GM18873 (cell line): Measurements from ENCODE around the gene CBFA2T2.
"Not testable (repeated sequence)": the region's sequence is repeated elsewhere in the genome, so short reads cannot be mapped to it uniquely, and the experiment has no call there.

Experiments
- ATAC-seq: cut with Tn5 transposase; IDR thresholded peaks from one replicate; pipeline ENCODE4 v1.9.1; 2021; ENCODE audit warnings: mild to moderate bottlenecking, moderate library complexity, moderate number of reproducible peaks; ENCODE audit not compliant: unreplicated experiment, low FRiP score

The CBFA2T2 gene

DNA sequence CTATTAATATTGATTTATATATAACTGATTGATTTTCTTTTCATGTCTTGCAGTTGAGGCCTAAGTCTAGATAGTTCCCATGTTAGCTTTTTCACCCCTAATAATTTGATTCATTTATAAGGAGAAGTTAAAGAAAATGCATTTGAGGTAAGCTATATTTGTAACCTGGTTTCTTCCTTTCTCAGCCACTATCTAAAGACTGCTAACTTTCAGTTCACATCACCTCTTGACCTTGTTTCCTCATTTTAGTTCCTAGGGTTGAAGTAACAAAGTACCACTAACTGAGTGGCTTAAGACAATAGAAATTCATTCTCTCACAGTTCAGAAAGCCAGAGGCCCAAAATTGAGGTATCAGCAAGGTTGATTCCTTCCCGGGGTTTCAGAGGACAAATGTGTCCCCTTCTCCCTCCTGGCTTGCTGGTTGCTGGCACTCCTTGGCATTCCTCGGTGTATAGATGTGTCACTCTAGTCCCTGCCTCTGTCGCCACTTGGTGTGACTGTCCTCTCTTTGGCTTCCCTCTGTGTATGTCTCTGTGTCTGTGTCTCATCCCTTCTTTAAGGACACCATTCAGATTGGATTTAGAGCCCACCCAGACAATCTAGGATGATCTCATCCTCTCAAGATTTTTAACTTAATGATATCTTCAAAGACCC lies 116.3 kb downstream of the CBFA2T2 start:
- no peak for ATAC-seq

DNA sequence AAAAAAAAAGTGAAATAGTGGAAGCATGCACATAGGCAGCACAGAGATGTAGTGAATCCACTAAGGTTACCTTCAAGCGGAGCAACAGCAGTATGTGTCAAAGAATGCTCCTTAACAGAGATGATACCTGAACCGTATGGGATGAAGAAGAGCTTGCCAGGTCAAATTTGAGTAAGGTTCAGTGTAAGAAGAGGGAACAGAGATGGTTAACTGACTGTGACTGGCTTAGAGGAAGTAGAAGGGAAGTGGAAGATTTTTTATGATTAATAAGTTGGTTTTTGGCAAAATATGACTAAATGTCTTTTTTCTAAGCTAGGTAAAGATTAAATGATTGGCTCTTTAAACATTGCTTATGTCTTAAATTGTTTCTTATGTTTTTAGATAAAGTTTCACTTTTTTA lies 119.6 kb downstream of the CBFA2T2 start:
- no peak for ATAC-seq

DNA sequence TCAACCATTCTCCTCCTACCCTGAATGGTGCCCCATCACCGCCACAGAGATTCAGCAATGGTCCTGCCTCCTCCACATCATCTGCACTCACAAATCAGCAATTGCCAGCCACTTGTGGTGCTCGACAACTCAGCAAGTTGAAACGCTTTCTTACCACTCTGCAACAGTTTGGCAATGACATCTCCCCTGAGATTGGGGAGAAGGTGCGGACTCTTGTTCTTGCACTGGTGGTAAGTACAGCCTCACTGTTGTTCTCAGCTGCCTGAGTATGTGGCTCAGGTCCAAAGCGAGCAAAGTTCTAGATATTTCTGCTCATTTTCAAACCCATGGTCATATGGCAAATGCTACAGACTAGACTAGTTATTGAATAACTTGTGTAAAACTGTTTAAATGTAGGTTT lies 121.2 kb downstream of the CBFA2T2 start:
- no peak for ATAC-seq

DNA sequence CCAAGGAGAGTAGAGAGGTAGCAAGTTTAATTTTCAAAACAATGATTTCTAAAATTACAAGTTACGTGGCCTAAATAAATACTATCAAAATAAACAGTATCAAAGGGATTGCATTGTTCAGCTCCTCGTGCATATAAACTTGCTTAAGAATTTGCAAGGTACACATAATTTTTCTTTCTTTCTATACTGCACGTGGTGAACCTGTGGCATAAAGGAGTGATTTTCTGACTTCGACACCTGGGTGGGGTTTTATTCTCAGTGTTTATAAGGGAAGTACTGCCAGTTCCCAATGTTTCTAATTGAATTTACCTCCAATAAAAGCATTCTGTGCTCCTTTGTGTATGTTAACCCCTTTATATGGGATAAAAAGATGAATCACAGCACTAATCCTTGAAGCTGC lies 122.1 kb downstream of the CBFA2T2 start:
- no peak for ATAC-seq

DNA sequence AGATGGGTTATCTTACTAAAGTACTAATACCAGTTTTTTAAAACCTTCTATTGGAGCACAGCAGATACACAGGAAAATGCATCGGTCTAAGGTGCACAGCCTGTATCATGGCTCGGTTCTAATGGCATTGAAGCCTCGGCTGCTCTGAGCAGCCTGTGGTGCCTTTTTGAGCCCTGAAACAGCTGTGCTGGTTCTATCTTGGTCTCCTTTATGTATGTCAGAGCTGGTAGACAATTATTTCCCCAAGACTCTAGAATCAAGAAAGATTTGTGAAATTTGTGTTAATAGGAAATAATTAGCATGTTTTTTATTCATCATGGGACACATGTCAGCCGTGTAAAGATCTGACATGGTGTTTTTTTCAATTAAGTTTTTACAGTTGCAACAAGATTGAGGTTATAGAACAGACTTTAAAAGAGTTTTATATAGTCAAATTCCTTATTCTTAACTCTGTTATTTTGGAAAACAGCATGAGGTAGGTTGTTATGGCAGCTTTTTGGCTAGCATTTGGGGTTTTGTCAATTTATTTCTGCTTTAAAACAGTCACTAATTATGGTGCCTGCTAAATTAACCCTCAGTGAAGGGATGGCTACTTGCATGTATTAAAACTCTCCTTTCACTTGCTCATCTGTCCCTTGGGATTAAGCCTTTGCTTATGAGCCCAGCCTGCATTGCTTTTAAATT lies 132.0 kb downstream of the CBFA2T2 start:
- ATAC-seq = no peak

DNA sequence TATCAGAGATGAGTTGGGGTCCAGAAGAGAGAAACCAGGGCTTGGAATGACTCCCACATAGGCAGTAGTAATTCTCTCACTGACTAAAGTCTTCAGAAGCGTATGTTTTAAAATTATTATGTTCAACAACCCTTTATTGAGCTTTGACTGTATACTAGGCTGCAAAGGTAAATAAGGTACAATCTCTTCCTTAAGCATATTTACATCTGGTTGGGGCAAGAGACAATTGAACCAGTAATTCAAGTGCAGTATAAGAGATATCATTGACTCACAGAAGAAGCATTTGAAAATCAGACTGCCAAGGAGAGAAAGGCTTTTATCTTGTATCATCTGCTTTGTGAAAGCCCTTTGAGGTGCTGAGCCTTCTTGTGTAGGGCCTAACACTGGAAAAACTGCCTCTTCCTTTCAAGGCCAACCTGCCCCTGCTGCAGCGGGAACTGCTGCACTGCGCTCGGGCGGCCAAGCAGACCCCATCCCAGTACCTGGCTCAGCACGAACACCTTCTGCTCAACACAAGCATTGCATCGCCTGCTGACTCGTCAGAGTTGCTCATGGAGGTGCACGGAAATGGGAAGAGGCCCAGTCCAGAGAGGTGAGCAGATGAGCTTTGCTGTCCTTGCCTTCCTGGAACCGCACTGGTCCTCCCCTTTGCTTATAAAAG lies 132.9 kb downstream of the CBFA2T2 start:
- ATAC-seq = no peak

DNA sequence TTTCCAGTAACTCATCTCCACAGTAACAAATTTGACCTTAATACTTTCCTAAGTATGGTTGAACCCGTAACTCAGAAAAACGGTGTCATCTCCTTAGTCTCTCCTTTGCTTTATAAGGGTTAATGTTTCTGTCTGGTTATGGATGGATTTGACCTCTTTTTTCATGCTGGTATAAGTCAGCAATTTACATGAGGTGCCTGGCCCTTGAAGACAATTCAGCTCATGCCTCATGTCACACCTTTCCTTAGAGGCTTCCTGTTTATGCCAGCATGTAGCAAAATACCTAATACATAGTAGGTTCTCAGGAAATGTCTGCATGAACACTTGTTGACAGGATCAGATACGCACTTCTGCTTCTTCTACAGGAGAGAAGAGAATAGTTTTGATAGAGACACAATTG lies 134.5 kb downstream of the CBFA2T2 start:
- ATAC-seq = no peak

DNA sequence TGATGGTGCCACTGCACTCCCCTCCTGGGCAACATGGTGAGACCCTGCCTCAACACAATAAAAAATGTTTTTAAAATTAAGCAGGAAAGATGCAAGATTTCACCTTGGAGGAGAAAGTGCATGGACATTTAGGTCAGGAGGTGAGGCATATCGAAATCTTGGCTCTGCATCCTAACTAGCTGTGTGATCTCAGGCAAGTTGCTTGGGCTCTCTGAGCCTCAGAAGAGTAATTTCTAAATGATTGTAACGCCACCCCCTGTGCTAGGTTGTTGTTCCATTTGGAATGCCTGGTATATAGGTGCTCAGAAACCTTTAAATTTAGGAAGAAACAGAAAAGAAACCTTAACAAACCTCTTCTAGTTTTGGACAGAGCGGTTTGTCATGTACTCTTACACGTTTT lies 136.3 kb downstream of the CBFA2T2 start:
- no peak for ATAC-seq

DNA sequence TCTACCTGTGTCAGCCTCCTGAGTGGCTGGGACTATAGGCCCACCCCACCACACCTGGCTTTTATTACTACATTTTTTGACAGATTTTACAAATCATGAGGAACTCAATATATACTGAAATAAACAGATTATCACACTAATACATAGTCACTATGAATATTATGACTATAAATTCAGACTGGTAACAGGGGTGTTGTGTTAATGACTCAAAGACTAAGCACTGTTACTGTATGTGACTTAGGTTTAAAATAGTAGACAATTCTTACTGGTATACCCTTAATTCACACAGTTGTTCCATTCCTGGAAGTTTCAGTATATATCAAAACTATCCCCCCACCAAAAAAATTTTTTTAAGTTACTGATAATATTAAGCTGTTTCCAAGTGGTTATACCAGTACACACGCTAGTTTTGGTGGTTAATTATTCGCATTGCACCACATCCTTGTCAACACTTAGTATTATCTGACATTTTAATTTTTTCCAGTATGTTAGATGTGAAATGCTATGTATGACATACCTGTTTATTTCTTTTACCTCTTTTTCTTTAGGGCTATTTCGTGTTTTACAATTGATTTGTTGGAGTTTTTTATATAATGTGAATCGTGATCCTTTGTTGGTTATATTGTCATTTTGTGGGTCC lies 137.8 kb downstream of the CBFA2T2 start:
- no peak for ATAC-seq

DNA sequence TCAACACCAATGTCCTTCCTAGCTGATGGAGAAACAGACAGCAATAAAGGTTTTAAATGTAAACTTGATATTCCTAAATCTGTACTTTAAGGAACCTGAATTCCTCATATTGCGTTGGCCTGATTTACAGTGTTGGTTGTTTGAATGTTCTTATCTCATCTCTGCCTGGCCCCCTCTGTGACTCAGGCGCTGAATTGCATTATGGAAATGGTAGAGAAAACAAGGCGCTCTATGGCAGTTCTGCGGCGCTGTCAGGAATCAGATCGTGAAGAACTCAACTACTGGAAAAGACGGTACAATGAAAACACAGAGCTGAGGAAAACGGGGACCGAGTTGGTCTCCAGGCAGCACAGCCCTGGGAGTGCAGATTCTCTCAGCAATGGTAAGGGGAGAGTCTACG lies 139.6 kb downstream of the CBFA2T2 start:
- no peak for ATAC-seq

DNA sequence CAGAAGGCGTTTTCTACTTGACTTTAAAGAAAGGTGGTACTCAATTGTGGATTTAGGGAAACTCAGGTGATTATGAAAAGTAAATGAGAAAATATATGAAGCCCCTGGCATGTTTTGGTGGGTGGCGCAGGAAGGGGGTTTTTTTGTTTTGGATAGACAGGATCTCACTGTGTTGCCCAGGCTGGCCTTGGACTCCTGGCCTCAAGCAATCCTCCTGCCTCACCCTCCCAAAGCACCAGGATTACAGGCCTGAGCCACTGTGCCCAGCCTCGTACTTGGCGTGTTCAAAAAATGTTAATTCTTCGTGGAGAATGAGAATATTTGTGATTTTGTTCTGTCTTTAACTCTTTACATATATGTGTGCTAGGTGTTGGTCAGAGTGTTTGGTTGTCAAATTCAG lies 140.1 kb downstream of the CBFA2T2 start:
- no peak for ATAC-seq

DNA sequence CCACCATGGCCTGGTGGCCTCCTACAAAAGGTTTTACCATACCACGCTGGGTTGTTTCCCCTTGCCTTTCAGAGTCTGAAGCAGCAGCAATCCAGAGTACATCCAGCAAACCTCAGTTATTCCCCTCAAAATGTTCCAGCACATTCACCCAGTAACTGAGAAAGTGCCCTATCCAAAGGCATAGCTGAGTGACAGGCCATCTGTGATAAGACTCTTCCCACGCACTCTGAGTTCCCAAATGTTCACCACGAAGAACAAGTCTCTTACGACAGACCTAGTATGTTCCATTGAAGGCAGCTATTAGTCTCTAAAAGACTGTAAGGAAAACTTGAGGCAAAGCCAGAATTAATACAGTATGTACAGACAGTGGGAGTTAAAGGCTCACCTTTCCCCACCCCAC lies 140.6 kb downstream of the CBFA2T2 start:
- ATAC-seq = no peak

DNA sequence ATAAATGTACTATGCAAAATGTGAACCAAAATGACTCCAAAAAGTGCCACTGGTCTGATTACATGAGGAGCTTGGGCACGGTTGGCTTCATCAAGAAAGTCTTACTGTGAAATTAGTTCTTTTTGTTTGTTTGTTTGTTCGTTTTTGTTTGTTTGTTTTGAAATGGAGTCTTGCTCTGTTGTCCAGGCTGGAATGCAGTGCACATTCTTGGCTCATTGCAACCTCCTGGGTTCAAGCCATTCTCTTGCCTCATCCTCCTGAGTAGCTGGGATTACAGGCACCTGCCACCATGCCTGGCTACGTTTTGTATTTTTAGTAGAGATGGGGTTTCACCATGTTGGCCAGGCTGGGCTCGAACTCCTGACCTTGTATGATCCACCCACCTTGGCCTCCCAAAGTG lies 142.0 kb downstream of the CBFA2T2 start:
- not testable (repeated sequence) for ATAC-seq

DNA sequence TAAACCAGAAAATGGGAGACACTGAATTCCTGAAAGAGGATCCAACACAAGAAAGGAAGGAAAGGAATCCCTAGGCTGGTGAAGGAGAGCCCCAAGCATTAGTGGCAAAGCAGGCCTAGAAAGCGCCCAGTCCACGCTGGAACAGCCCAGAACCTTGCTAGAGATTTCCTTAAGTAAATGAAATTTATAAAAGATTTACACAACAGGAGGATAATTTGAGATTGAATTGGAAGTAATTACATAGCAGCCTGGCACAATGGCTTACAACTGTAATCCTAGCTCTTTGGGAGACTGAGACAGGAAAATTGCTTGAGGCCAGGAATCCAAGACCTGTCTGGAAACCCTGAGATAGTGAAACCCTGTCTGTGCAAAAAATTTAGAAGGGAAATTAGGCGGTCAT lies 145.4 kb downstream of the CBFA2T2 start:
- no peak for ATAC-seq

DNA sequence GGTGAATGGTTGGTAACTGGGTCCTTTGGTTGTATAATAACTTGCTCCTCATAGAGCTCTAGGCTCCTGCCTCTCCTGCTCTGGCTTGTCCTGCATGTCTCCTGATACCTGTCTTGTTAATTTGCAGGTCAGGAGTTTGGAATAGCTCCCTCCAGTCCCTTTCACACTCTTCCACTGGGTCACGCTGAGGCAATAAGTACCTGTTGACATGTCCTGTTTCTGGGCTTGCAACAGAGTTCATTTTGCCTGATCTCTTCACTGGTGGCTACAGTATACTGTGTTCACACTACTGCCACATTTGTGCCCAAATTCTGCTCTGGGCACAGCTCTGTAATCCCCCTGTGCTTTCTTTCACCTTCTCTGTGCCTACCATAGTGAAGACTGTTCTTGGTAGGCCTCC lies 146.9 kb downstream of the CBFA2T2 start:
- ATAC-seq = no peak

DNA sequence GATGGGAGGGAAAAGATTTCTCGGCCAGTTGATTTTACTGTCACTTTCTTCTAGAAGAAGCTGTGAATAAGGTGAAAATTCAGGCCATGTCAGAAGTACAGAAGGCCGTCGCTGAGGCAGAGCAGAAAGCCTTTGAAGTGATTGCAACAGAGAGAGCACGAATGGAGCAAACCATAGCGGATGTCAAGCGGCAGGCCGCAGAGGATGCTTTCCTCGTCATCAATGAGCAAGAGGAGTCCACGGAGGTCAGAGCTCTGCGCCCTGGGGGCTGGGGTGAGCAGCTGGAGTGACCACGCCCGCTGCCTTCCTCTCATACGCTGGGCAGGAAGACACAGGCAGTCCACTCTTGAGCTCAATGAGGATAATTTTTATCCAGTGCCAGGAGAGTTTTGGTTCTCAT lies 150.4 kb downstream of the CBFA2T2 start:
- ATAC-seq = no peak

DNA sequence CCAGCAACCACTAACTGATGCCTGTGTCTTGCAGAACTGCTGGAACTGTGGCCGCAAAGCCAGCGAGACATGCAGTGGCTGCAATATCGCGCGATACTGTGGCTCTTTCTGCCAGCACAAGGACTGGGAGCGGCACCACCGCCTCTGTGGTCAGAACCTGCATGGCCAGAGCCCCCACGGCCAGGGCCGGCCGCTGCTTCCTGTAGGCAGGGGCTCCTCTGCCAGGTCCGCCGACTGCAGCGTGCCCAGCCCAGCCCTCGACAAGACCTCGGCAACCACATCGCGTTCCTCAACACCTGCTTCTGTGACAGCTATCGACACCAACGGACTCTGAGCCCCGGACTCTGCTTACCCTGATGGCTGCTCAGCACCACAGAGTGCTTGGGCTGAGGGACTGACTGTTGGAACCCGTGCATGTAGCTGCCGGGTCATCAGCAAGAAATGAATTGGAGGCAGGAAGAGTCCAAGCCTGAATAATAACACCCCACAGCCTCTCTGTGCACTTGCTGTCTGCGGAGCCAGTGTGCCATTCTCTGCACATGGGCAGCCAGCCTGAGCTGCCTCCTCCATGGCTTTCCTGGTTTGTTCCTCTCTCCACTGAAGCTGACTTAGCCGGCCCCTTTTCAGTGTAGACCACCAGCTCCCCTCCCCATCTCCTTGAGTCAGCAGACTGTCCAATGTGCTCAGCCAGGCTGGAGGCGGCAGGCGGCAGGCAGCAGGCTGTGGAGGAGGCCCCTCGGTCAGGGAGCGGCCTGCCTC lies 154.6 kb downstream of the CBFA2T2 start:
- no peak for ATAC-seq

DNA sequence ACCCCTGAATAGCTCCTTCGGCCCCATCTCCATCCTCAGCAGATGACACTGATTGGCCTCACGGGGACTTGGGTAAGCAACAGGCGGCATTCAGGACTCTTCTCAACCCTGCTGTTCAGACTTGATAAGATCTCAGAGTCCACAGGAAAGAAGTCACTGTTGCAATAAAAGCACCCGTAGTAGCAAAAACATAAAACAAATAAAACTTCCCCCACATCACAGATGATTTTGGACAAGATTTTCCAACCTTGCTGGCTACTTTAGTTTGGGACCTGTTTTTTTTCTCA lies 155.1 kb downstream of the CBFA2T2 start:
- no peak for ATAC-seq

DNA sequence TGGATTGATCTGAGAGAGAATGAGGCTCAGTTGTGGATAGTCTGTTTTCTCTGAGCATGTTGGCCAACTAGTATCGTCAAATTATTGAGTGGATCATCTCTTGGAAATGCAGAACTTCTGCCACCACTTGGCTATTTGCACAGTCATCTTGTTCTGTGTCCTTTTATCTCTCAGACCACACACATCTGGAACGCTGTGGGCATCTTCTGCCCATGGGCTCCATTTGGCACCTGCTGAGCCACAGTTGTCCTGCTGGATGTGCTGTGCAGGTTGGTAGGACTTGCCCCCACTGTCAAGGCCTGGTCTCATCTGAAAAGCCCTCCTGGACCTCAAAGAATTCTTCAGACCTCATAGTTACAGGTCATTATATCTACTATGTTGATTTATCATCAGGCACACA lies 155.5 kb downstream of the CBFA2T2 start:
- ATAC-seq = no peak

DNA sequence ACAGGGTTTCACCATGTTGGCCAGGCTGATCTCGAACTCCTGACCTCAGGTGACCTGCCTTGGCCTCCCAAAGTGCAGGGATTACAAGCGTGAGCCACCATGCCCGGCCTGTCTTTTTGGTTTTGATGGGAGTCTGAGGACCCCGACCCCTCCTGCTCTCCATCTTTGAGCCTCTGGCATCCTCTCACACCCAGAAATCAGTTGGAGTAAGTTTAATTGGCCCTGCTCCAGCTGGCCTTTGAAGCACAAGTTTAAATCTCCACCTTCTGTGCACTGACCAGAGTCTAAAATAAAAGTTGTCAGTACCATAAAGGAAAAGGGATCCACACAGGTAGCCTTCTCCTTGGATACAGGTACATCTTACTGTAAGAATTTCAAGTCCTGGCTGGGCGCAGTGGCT lies 156.3 kb downstream of the CBFA2T2 start:
- no peak for ATAC-seq
